Neural progenitor cell (in vitro differentiated cells): Measurements from ENCODE around the gene NQO2. TPM values are rescaled to one million over a fixed set of nuclear protein-coding genes. Genes with fewer than 3 reads are reported as not detected.
A peak's percentile ranks its signal among the peaks of the same experiment; 100 is the strongest.
"Not testable (repeated sequence)": the region's sequence is repeated elsewhere in the genome, so short reads cannot be mapped to it uniquely, and the experiment has no call there.

Experiments
- DNase-seq: peaks from one replicate; pipeline ENCODE4 v3.0.0-alpha.2; 2016; ENCODE audit warnings: low spot score
- H2AFZ ChIP-seq: fragments of 200-600 bp; sonication (generic); replicated peaks from 2 replicates; pipeline ENCODE4 v1.6.1; 2016; ENCODE audit warnings: antibody characterized with exemption
- H3F3A ChIP-seq: fragments of 200-600 bp; sonication (generic); 2 replicates; pipeline ENCODE4 v1.6.1; 2016; ENCODE audit warnings: antibody characterized with exemption, low read depth
- H3K27ac ChIP-seq: fragments of 200-600 bp; sonication (generic); 2 replicates; pipeline ENCODE4 v1.5.1; 2016; ENCODE audit warnings: mild to moderate bottlenecking
- H3K27me3 ChIP-seq: fragments of 200-600 bp; sonication (generic); 2 replicates; pipeline ENCODE4 v1.6.1; 2016; ENCODE audit warnings: mild to moderate bottlenecking, moderate library complexity
- H3K36me3 ChIP-seq: fragments of 200-600 bp; sonication (generic); 2 replicates; pipeline ENCODE4 v1.5.1; 2016
- H3K4me1 ChIP-seq: fragments of 200-600 bp; sonication (generic); 2 replicates; pipeline ENCODE4 v1.6.1; 2016; ENCODE audit warnings: mixed run types
- H3K4me2 ChIP-seq: fragments of 200-600 bp; sonication (generic); 2 replicates; pipeline ENCODE4 v1.6.1; 2016
- H3K4me3 ChIP-seq: fragments of 200-600 bp; sonication (generic); 2 replicates; pipeline ENCODE4 v1.5.1; 2016
- H3K79me2 ChIP-seq: fragments of 200-600 bp; sonication (generic); 2 replicates; pipeline ENCODE4 v1.6.1; 2016; ENCODE audit warnings: low read depth
- H3K9ac ChIP-seq: fragments of 200-600 bp; sonication (generic); 2 replicates; pipeline ENCODE4 v1.6.1; 2016
- H3K9me3 ChIP-seq: fragments of 200-600 bp; sonication (generic); 2 replicates; pipeline ENCODE4 v1.5.1; 2016; ENCODE audit warnings: low read depth
- H4K20me1 ChIP-seq: fragments of 200-600 bp; sonication (generic); 2 replicates; pipeline ENCODE4 v1.6.1; 2016; ENCODE audit warnings: low read depth
- H3K27ac Mint-ChIP-seq: 3 replicates; pipeline ENCODE4 v1.8.0; 2021; ENCODE audit warnings: mixed read lengths
- H3K27me3 Mint-ChIP-seq: 2 replicates; pipeline ENCODE4 v1.8.0; 2022; ENCODE audit warnings: low read depth, mild to moderate bottlenecking, inconsistent platforms, moderate library complexity, mixed read lengths; ENCODE audit not compliant: insufficient read depth
- H3K36me3 Mint-ChIP-seq: 3 replicates; pipeline ENCODE4 v1.8.0; 2021; ENCODE audit warnings: mixed read lengths
- H3K4me1 Mint-ChIP-seq: 3 replicates; pipeline ENCODE4 v1.8.0; 2021; ENCODE audit warnings: mixed read lengths
- H3K4me3 Mint-ChIP-seq: 3 replicates; pipeline ENCODE4 v1.8.0; 2021; ENCODE audit warnings: mild to moderate bottlenecking, moderate library complexity, mixed read lengths
- H3K9me3 Mint-ChIP-seq: 3 replicates; pipeline ENCODE4 v1.8.0; 2020; ENCODE audit warnings: mixed read lengths
- CTCF ChIP-seq: fragments of 200-600 bp; sonication (generic); IDR thresholded peaks from 2 replicates; pipeline ENCODE4 v1.5.1; 2017; ENCODE audit warnings: antibody characterized with exemption, mild to moderate bottlenecking
- EZH2 ChIP-seq: fragments of 200-600 bp; sonication (generic); IDR thresholded peaks from 2 replicates; pipeline ENCODE4 v1.6.1; 2017; ENCODE audit warnings: antibody characterized with exemption, mild to moderate bottlenecking, moderate library complexity
- EZH2phosphoT487 ChIP-seq: fragments of 200-600 bp; sonication (generic); IDR thresholded peaks from 2 replicates; pipeline ENCODE4 v1.6.1; 2017; ENCODE audit warnings: antibody characterized with exemption
- total RNA-seq: library from RNA; depleted of rRNA; stranded (reverse); fragments of >200 nt; gene quantifications from 2 replicates; pipeline ENCODE4 v1.2.3, GENCODE V29; 2015; ENCODE audit warnings: low replicate concordance

Gene NQO2
- total RNA-seq, 1 donor from 2014 or later = 19.5 TPM

- H3K27ac Mint-ChIP-seq = no peak overlapping the region
- Histone ChIP-seq H3K4me2 (peak overlapping the region; percentile 74), H3K79me2 (no peaks in the 10 kb centered on the region), H2AFZ (no peak overlapping the region), H3K9me3 (no peaks in the 10 kb centered on the region), H3K4me1 (peaks cover 24% of the 10 kb centered on the region), H3K27ac (no peak overlapping the region), H3K4me3 (peak overlapping the region; percentile 54), H3K36me3 (no peaks in the 10 kb centered on the region), H3K27me3 (peaks cover 46% of the 10 kb centered on the region), H3K9ac (no peak overlapping the region), H3F3A (peaks cover 28% of the 10 kb centered on the region), H4K20me1 (no peaks in the 10 kb centered on the region)
- H3K27me3 Mint-ChIP-seq = peaks cover 19% of the 10 kb centered on the region
- H3K36me3 Mint-ChIP-seq = peaks cover 2% of the 10 kb centered on the region
- peak; percentile 15 for DNase-seq
- peaks cover 2% of the 10 kb centered on the region for H3K9me3 Mint-ChIP-seq
- H3K4me3 Mint-ChIP-seq = peak overlapping the region; percentile 30
- peaks cover 26% of the 10 kb centered on the region for H3K4me1 Mint-ChIP-seq
- no peak for TF ChIP-seq EZH2phosphoT487
- no peak for TF ChIP-seq EZH2
- TF ChIP-seq CTCF = no peak
Measured at GRCh38 chr6:3052481-3053230, 53.0 kb downstream of the NQO2 start.

- Histone ChIP-seq H3K4me3 (peak overlapping the region; percentile 54), H3K9me3 (no peaks in the 10 kb centered on the region), H3K4me2 (peak overlapping the region; percentile 74), H3K9ac (no peak overlapping the region), H3K27ac (no peak overlapping the region), H3K79me2 (no peaks in the 10 kb centered on the region), H3K36me3 (no peaks in the 10 kb centered on the region), H3K27me3 (peaks cover 46% of the 10 kb centered on the region), H3F3A (peaks cover 28% of the 10 kb centered on the region), H4K20me1 (no peaks in the 10 kb centered on the region), H3K4me1 (peaks cover 24% of the 10 kb centered on the region), H2AFZ (peak overlapping the region; percentile 81)
- Mint-ChIP-seq H3K27me3 (peaks cover 19% of the 10 kb centered on the region), H3K9me3 (peaks cover 2% of the 10 kb centered on the region), H3K36me3 (peaks cover 2% of the 10 kb centered on the region), H3K4me1 (peaks cover 26% of the 10 kb centered on the region), H3K27ac (no peak overlapping the region), H3K4me3 (peak overlapping the region; percentile 30)
- DNase-seq = no peak
- TF ChIP-seq CTCF (no peak), EZH2phosphoT487 (no peak), EZH2 (no peak)
Measured at GRCh38 chr6:3053231-3053508, 53.5 kb downstream of the NQO2 start.

GRCh38 chr6:3054229-3055157 lies 54.8 kb downstream of the NQO2 start:
- H3K36me3 ChIP-seq, H3K9me3 ChIP-seq, H2AFZ ChIP-seq, H3K27ac ChIP-seq, H4K20me1 ChIP-seq, H3K79me2 ChIP-seq, H3K36me3 Mint-ChIP-seq, H3K9me3 Mint-ChIP-seq, H3K9ac ChIP-seq: not testable (repeated sequence)
- Histone ChIP-seq H3K4me1 (peaks cover 24% of the 10 kb centered on the region), H3K4me3 (peak overlapping the region; percentile 54), H3K27me3 (peaks cover 46% of the 10 kb centered on the region), H3K4me2 (peak overlapping the region; percentile 74), H3F3A (peaks cover 28% of the 10 kb centered on the region)
- peak overlapping the region; percentile 78 for H3K4me3 Mint-ChIP-seq
- peak overlapping the region; percentile 76 for H3K27ac Mint-ChIP-seq
- H3K27me3 Mint-ChIP-seq = peaks cover 19% of the 10 kb centered on the region
- peak; percentile 24 for DNase-seq
- peaks cover 26% of the 10 kb centered on the region for H3K4me1 Mint-ChIP-seq

GRCh38 chr6:3055158-3055499 lies 55.4 kb downstream of the NQO2 start:
- H2AFZ ChIP-seq, H3K36me3 ChIP-seq, H3K36me3 Mint-ChIP-seq, H3K9me3 Mint-ChIP-seq, H3K9ac ChIP-seq, H3K4me3 ChIP-seq, H3K9me3 ChIP-seq, H3K79me2 ChIP-seq, H4K20me1 ChIP-seq, DNase-seq, H3K27ac ChIP-seq: not testable (repeated sequence)
- H3K4me2 ChIP-seq = peak overlapping the region; percentile 74
- H3F3A ChIP-seq = peaks cover 28% of the 10 kb centered on the region
- H3K4me1 Mint-ChIP-seq = peaks cover 26% of the 10 kb centered on the region
- peaks cover 19% of the 10 kb centered on the region for H3K27me3 Mint-ChIP-seq
- peaks cover 42% of the 10 kb centered on the region for H3K27me3 ChIP-seq
- peak overlapping the region; percentile 76 for H3K27ac Mint-ChIP-seq
- H3K4me1 ChIP-seq = peaks cover 24% of the 10 kb centered on the region
- H3K4me3 Mint-ChIP-seq = peak overlapping the region; percentile 78
